Spleen (tissue), 3 donors: ENCODE data around the gene ZNF536.

ENCODE experiments used
- POLR2A ChIP-seq, 3 donors: fragments of 450-650 bp; IDR thresholded peaks; one replicate each; pipeline ENCODE4 v1.5.1; 2017; ENCODE audit warnings: antibody characterized with exemption in 3 of 3, mild to moderate bottlenecking in 1 of 3
- POLR2AphosphoS5 ChIP-seq, 3 donors: sonication (generic); formaldehyde crosslinking; IDR thresholded peaks; one replicate each; pipeline ENCODE4 v1.5.1; 2017; ENCODE audit warnings: antibody characterized with exemption in 3 of 3

- TF ChIP-seq POLR2AphosphoS5 (IDR thresholded peaks at IDR 0.05) (no peak), POLR2A (IDR thresholded peaks at IDR 0.05) (no peak)
These were observed 4.7 kb downstream of the ZNF536 start for GRCh38 chr19:30376826-30377425.
